CD4-positive, alpha-beta memory T cell (primary cell): ENCODE measurements around the gene HLA-DPB1. TPM values are rescaled to one million over a fixed set of nuclear protein-coding genes. Genes with fewer than 3 reads are reported as not detected.

Source experiments
- CTCF ChIA-PET: fragments of 350-600 bp; sonication (Branson Sonifier 250); formaldehyde crosslinking; loops from one replicate; lab custom pipeline; 2021; ENCODE audit warnings: inconsistent platforms; ENCODE audit not compliant: partially characterized antibody; lab: Charles Lee
- POLR2A ChIA-PET: fragments of 350-600 bp; sonication (Branson Sonifier 250); formaldehyde crosslinking; loops from one replicate; lab custom pipeline; 2021; ENCODE audit not compliant: partially characterized antibody; lab: Charles Lee
- DNase-seq, 5 donors: peaks; one replicate each; pipeline versions ENCODE4 v3.0.0 to v3.0.0-alpha.2; 2020 to 2022; ENCODE audit warnings: mixed read lengths in 1 of 5
- H3K27ac ChIP-seq: one replicate; pipeline ENCODE4 v1.7.0; 2013; ENCODE audit warnings: low read depth, low read length
- H3K27me3 ChIP-seq: 2 replicates; pipeline ENCODE4 v1.7.0; 2013; ENCODE audit warnings: mild to moderate bottlenecking, low read length, moderate library complexity; ENCODE audit not compliant: insufficient read depth
- H3K36me3 ChIP-seq: 2 replicates; pipeline ENCODE4 v1.7.0; 2013; ENCODE audit warnings: mild to moderate bottlenecking, low read length, moderate library complexity; ENCODE audit not compliant: insufficient read depth
- H3K4me1 ChIP-seq: 2 replicates; pipeline ENCODE4 v1.7.0; 2013; ENCODE audit warnings: mild to moderate bottlenecking, low read length, moderate library complexity; ENCODE audit not compliant: insufficient read depth
- H3K4me3 ChIP-seq, 2 donors: one replicate each; pipeline ENCODE4 v1.7.0; 2013; ENCODE audit warnings: low read length in 2 of 2, mild to moderate bottlenecking in 1 of 2
- H3K9me3 ChIP-seq, 2 donors: one replicate each; pipeline ENCODE4 v1.7.0; 2013; ENCODE audit warnings: low read length in 2 of 2, control low read depth in 1 of 2; ENCODE audit not compliant: control insufficient read depth in 1 of 2
- H3K27ac Mint-ChIP-seq, 7 donors: one replicate each; pipeline ENCODE4 v1.8.0; 2020 to 2021; ENCODE audit warnings: mixed read lengths in 7 of 7, mild to moderate bottlenecking in 6 of 7, inconsistent platforms in 3 of 7, moderate library complexity in 3 of 7
- H3K27me3 Mint-ChIP-seq, 2 donors: one replicate each; pipeline ENCODE4 v1.8.0; 2020 to 2021; ENCODE audit warnings: mixed read lengths in 2 of 2
- H3K36me3 Mint-ChIP-seq, 2 donors: one replicate each; pipeline ENCODE4 v1.8.0; 2020 to 2021; ENCODE audit warnings: mixed read lengths in 2 of 2, inconsistent platforms in 1 of 2, mild to moderate bottlenecking in 1 of 2
- H3K4me1 Mint-ChIP-seq, 4 donors: one replicate each; pipeline ENCODE4 v1.8.0; 2020 to 2021; ENCODE audit warnings: mixed read lengths in 4 of 4, mild to moderate bottlenecking in 1 of 4
- H3K4me3 Mint-ChIP-seq, 8 donors: one replicate each; pipeline ENCODE4 v1.8.0; 2020 to 2021; ENCODE audit warnings: mixed read lengths in 8 of 8, mild to moderate bottlenecking in 7 of 8, moderate library complexity in 6 of 8, inconsistent platforms in 3 of 8
- H3K9me3 Mint-ChIP-seq, 8 donors: one replicate each; pipeline ENCODE4 v1.8.0; 2020 to 2021; ENCODE audit warnings: mixed read lengths in 8 of 8, mild to moderate bottlenecking in 5 of 8, inconsistent platforms in 3 of 8, moderate library complexity in 1 of 8
- intact Hi-C: fragments of 100-400 bp; cut with micrococcal nuclease; formaldehyde crosslinking; loops from one replicate; pipeline ENCODE4 v1.15.1; 2023
- polyA plus RNA-seq, 2 donors: library from polyadenylated mRNA; unstranded; fragments of 300-500 nt; fragmentation: Illumina TruSeq; gene quantifications; one replicate each; pipeline ENCODE4 v1.2.3, GENCODE V29; 2021
- total RNA-seq, 2 experiments: library from RNA; stranded (reverse); gene quantifications; one replicate each; pipeline ENCODE4 v1.2.3, GENCODE V29; 2021

The HLA-DPB1 gene
- total RNA-seq: 10 to 100 TPM; 14.5 to 17.2 TPM
- polyA plus RNA-seq: 10 to 100 TPM; 50.5 to 76.9 TPM

DNA sequence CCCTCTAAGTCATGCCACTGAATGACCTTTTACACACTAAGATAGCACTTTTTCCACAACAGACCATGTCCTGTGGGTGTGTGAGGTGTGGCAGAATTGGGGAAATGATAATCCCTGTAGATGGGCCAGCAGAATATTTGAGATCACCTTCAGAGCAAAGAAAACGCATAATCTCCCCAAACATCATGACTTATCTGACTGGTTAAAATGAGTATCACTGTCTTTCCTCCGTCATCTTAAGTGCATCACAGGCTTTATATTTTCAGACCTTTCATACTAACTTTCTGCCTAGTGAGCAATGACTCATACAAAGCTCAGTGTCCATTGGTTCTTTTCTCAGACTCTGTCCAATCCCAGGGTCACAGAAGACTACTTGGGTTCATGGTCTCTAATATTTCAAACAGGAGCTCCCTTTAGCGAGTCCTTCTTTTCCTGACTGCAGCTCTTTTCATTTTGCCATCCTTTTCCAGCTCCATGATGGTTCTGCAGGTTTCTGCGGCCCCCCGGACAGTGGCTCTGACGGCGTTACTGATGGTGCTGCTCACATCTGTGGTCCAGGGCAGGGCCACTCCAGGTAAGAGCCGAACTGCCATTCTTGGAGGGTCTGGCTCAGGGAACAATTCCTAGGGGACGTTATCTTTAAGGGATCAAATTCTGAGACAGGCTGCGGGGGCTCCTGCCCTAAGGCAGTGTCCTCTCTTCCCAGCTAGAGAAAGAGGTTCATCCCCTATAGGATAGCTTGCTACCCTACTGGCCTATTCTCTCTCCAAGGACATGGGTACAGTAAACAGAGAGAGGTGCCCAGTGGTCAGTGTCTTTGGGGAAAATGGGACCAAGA is at the start of gene HLA-DPB1:
Gene HLA-DPB1, plus strand, starts transcription at position 423 of the 838 bp plus-strand sequence. Its CDS starts 52 bp downstream, at position 475.
- H3K4me1 Mint-ChIP-seq: peaks cover 28 to 57% (median 38%) of the 10 kb centered on the region in 4 donors
- no peaks in the 10 kb centered on the region for H3K36me3 Mint-ChIP-seq
- ChIA-PET POLR2A (interaction anchor here (0.7 to 1.5 kb wide), 7 partner anchors 57 to 1161 kb away, joined by 3 to 10 read pairs (median 4); partner anchors contain the start of genes HMGA1, TAP1 and TAP2), CTCF (interaction anchor here (0.6 to 1.5 kb wide), 5 partner anchors 10 to 173 kb away, joined by 3 to 12 read pairs (median 4); no protein-coding TSS in a partner anchor)
- peak; percentile 56 to 75 (median 64) for DNase-seq
- H3K27ac ChIP-seq: peak within 1 kb of the TSS; percentile 76
- peak within 1 kb of the TSS; percentile 39 to 79 for H3K4me3 ChIP-seq
- H3K27me3 ChIP-seq: no peaks in the 10 kb centered on the region
- H3K9me3 ChIP-seq: no peaks in the 10 kb centered on the region
- H3K4me1 ChIP-seq: peaks cover 49% of the 10 kb centered on the region
- peaks cover 0 to 2% (median 0%) of the 10 kb centered on the region in 8 donors for H3K9me3 Mint-ChIP-seq
- peak within 1 kb of the TSS; percentile 70 to 92 (median 87) for H3K4me3 Mint-ChIP-seq
- no peaks in the 10 kb centered on the region for H3K36me3 ChIP-seq
- H3K27ac Mint-ChIP-seq: peak within 1 kb of the TSS; percentile 34 to 93 (median 87)
- peaks cover 2 to 3% of the 10 kb centered on the region in 2 donors for H3K27me3 Mint-ChIP-seq
- intact Hi-C loops: no loop called here

DNA sequence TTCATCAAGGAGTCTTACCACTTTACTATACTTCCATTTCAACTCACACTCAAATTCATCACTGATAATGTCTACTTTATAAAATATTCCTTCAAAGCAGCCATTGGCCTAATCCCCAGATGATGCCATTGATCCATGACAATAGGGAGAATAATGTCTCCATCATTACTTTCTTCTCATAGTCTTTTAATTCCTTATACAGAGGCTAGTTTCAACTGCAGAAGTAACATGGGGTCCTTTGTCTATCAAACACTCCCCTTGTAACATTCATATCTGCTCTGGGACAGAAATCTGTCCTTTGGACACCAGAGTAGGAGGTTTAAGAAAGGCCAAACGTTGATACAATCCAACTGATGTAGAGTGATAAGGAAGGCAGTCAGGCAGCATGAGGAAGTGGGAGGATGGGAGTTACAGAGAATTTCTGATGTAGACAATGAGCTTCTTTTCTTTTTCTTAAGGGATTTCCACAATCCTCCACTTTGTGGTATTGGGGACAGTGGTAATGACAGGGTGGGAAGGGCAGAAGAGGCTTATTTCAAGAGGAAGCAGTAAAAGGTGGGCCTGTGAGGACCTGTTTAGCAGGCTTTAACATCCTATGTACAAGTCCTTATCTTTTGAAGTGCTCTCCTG is 47.5 kb upstream of the HLA-DPB1 start:
- no peaks in the 10 kb centered on the region for H3K9me3 ChIP-seq
- no peak for DNase-seq
- no peaks in the 10 kb centered on the region for H3K27me3 ChIP-seq
- intact Hi-C loops: no loop called here
- no peak overlapping the region for H3K27ac ChIP-seq
- Mint-ChIP-seq H3K4me1 (peaks cover 0 to 5% (median 2%) of the 10 kb centered on the region in 4 donors), H3K36me3 (no peaks in the 10 kb centered on the region), H3K9me3 (peaks cover 0 to 2% (median 0%) of the 10 kb centered on the region in 8 donors), H3K27ac (no peak overlapping the region), H3K27me3 (peaks cover 2 to 5% of the 10 kb centered on the region in 2 donors), H3K4me3 (no peak overlapping the region)
- no peaks in the 10 kb centered on the region for H3K36me3 ChIP-seq
- CTCF ChIA-PET: no interaction called here
- no peak overlapping the region for H3K4me3 ChIP-seq
- POLR2A ChIA-PET: interaction anchor here (0.8 kb wide), 1 partner anchor 8 kb away, joined by 3 read pairs; no protein-coding TSS in a partner anchor
- peaks cover 5% of the 10 kb centered on the region for H3K4me1 ChIP-seq

DNA sequence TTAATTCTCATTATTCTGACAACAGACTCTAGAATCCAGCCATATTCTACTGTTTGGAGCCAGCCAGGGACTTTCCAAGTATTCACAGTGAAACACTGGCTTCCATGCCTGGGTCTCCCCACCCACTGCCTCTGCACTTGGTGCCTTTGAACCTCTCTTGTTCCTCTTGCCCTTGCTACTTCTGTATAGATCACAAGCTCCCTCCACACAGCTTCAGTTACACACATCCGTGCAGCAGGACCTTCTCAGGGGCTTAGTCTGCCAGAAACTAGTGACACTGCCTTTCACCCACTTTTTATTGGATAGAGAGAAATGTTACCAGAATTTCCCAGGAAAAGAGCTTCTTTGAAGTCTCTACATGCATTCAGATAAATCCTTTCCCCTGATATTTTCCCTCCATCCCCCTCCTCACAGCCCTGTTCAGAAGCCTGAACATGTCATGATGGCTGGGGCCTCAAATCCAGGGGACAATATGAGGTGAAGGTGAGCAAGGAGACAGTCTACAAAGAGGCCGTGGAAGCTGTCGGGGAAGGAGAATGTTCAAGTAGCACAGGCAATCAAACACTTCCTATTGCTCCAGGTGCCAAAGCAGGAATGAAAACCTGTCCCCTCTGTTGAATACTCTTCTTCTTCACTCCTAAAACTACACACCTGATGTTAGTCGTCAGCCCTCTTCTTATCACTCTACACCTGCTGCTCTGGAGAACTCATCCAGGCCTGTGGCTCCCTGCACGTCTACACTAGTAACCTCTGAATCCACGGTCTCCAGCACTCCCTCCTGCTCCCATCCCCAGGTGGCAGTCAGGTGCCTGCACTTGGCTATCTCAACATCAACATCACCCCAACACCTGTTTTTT is 46.2 kb upstream of the HLA-DPB1 start:
- Histone ChIP-seq H3K4me1 (peaks cover 5% of the 10 kb centered on the region), H3K27me3 (no peaks in the 10 kb centered on the region), H3K4me3 (no peak overlapping the region), H3K27ac (no peak overlapping the region), H3K9me3 (no peaks in the 10 kb centered on the region), H3K36me3 (no peaks in the 10 kb centered on the region)
- ChIA-PET CTCF (interaction anchor here (1.1 to 1.2 kb wide), 2 partner anchors 13 to 15 kb away, joined by 3 to 4 read pairs; no protein-coding TSS in a partner anchor), POLR2A (interaction anchor here (0.8 kb wide), 1 partner anchor 10 kb away, joined by 3 read pairs; no protein-coding TSS in a partner anchor)
- no peak for DNase-seq
- H3K9me3 Mint-ChIP-seq: peaks cover 0 to 4% (median 2%) of the 10 kb centered on the region in 8 donors
- peak overlapping the region in 2 of 7 donors; percentile 2 to 5 for H3K27ac Mint-ChIP-seq
- H3K4me1 Mint-ChIP-seq: peaks cover 0 to 5% (median 2%) of the 10 kb centered on the region in 4 donors
- H3K4me3 Mint-ChIP-seq: no peak overlapping the region
- peaks cover 2 to 5% of the 10 kb centered on the region in 2 donors for H3K27me3 Mint-ChIP-seq
- H3K36me3 Mint-ChIP-seq: peaks cover 0 to 2% of the 10 kb centered on the region in 2 donors
- intact Hi-C loops: no loop called here

DNA sequence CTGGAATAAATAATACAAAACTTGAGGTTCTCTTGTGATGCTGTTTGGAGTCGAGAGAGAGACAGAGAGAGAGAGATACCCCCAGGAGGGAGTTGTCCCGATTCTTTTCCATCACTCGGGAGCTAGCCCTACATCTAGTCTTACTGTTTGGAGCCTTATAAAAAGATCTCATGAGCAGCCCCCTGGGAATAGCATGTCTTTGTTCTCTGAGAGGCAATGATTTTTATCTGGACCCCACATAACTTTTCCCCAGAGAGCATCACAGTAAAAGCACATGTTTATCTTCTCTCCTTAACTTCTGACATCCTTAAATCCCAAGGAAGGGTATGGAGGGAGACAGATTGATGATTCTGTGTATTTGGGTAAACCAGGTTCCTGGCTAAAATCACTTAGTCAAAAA is 45.5 kb upstream of the HLA-DPB1 start:
- peaks cover 0 to 3% of the 10 kb centered on the region in 2 donors for H3K36me3 Mint-ChIP-seq
- H3K4me1 Mint-ChIP-seq: peaks cover 0 to 5% (median 2%) of the 10 kb centered on the region in 4 donors
- Histone ChIP-seq H3K36me3 (no peaks in the 10 kb centered on the region), H3K9me3 (no peaks in the 10 kb centered on the region), H3K27ac (no peak overlapping the region), H3K27me3 (no peaks in the 10 kb centered on the region), H3K4me3 (no peak overlapping the region), H3K4me1 (peaks cover 5% of the 10 kb centered on the region)
- H3K27ac Mint-ChIP-seq: no peak overlapping the region
- ChIA-PET CTCF (interaction anchor here (1.2 kb wide), 1 partner anchor 14 kb away, joined by 4 read pairs; no protein-coding TSS in a partner anchor), POLR2A (no interaction called here)
- peaks cover 4 to 5% of the 10 kb centered on the region in 2 donors for H3K27me3 Mint-ChIP-seq
- H3K9me3 Mint-ChIP-seq: peaks cover 0 to 11% (median 9%) of the 10 kb centered on the region in 8 donors
- intact Hi-C loops: no loop called here
- no peak overlapping the region for H3K4me3 Mint-ChIP-seq
- no peak for DNase-seq

DNA sequence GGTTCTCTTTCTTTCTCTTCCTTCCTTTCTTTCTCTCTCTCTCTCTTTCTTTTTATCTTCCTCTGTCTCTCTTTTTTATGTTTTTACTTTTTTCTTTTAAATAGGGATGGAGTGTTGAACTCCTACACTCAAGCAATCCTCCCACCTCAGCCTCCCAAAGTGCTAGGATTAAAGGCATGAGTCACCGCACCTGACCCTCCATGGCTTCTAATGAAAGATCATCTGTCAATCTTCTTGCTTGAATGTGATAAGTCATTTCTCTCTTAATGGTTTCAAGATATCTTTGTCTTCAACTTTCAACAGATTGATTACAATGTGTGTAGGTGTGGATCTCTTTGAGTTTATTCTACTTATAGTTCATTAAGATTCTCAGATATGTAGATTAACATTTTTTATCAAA is 41.2 kb upstream of the HLA-DPB1 start:
- DNase-seq: no peak
- Mint-ChIP-seq H3K4me3 (no peak overlapping the region), H3K9me3 (peaks cover 0 to 21% (median 17%) of the 10 kb centered on the region in 8 donors), H3K4me1 (peaks cover 0 to 2% (median 0%) of the 10 kb centered on the region in 4 donors), H3K36me3 (peaks cover 0 to 3% of the 10 kb centered on the region in 2 donors), H3K27ac (no peak overlapping the region), H3K27me3 (peaks cover 10 to 28% of the 10 kb centered on the region in 2 donors)
- H3K9me3 ChIP-seq: no peaks in the 10 kb centered on the region
- H3K4me3 ChIP-seq: no peak overlapping the region
- no peaks in the 10 kb centered on the region for H3K36me3 ChIP-seq
- POLR2A ChIA-PET: no interaction called here
- intact Hi-C loops: no loop called here
- CTCF ChIA-PET: no interaction called here
- H3K27me3 ChIP-seq: peaks cover 3% of the 10 kb centered on the region
- peaks cover under 1% of the 10 kb centered on the region for H3K4me1 ChIP-seq
- no peak overlapping the region for H3K27ac ChIP-seq

DNA sequence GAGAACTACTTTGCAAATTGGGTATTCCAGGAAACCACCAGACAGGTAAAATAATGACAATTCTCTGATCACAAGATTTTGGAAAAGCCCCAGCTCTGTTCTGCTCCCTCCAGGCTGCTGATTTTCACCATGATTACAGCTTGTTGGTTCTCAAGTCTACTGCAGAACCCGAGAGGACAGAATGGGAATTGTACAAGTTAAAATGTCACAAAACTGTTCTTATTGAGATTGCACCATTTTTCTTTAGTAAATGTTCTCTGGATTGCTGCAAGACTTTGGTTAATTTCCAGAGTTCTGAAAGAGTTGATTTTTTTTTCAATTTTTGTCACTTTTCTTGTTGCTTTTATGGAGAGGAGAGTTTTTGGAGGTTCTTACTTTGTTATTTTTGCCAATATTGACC is 39.3 kb upstream of the HLA-DPB1 start:
- CTCF ChIA-PET: interaction anchor here (0.7 to 1.3 kb wide), 2 partner anchors 22 to 46 kb away, joined by 3 read pairs; no protein-coding TSS in a partner anchor
- POLR2A ChIA-PET: no interaction called here

More for the DNA sequence above, 39.3 kb upstream of the HLA-DPB1 start:
- Histone ChIP-seq H3K4me1 (no peaks in the 10 kb centered on the region), H3K4me3 (no peak overlapping the region), H3K9me3 (no peaks in the 10 kb centered on the region), H3K27ac (no peak overlapping the region), H3K27me3 (peaks cover 3% of the 10 kb centered on the region), H3K36me3 (no peaks in the 10 kb centered on the region)
- Mint-ChIP-seq H3K36me3 (peaks cover 0 to 3% of the 10 kb centered on the region in 2 donors), H3K9me3 (peaks cover 0 to 22% (median 17%) of the 10 kb centered on the region in 8 donors), H3K27me3 (peaks cover 13 to 31% of the 10 kb centered on the region in 2 donors), H3K4me1 (no peaks in the 10 kb centered on the region), H3K4me3 (no peak overlapping the region), H3K27ac (no peak overlapping the region)
- intact Hi-C loops: no loop called here
- no peak for DNase-seq
